ENCODE measurements around the gene LMNTD1. TPM values are rescaled to one million over a fixed set of nuclear protein-coding genes. Genes with fewer than 3 reads are reported as not detected.

The LMNTD1 gene
- total RNA-seq, 2 donors from 2014 or later: not detected

DNA sequence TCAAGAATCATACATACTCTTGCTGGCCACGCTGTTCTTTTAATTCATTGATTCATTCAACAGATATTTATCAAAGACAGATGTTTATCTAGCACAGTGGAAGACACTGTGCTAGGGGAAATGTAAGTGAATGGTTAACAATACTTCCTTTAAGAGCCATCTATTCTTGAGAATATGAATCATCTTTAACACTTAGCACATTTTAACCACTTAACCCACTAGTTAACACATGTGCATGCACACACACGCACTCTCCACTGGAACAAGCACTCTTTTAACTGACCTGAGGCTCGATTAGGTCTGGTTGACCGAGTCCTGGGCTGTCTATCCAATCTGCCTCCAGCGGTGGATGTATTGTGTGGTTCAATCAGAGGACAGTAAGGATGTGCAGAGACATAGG lies 34.6 kb downstream of the LMNTD1 start:
- Histone ChIP-seq H3K4me3 (no peak overlapping the region), H3K4me1 (ENCODE audit: control insufficient read depth in 1 of 2, low read depth in 2 of 2) (no peaks in the 10 kb centered on the region), H3K9me3 (no peaks in the 10 kb centered on the region), H3K36me3 (no peaks in the 10 kb centered on the region), H3K27me3 (replicated peaks; ENCODE audit: insufficient read depth) (no peaks in the 10 kb centered on the region), H3K27ac (no peak overlapping the region)
- DNase-seq (ENCODE audit: low spot score): no peak
- no peak for ATAC-seq (ENCODE audit: insufficient number of reproducible peaks, low FRiP score, low read depth)
- no peak for TF ChIP-seq CTCF (IDR thresholded peaks at IDR 0.05)

GRCh38 chr12:25504744-25505143 lies 48.3 kb downstream of the LMNTD1 start:
- Histone ChIP-seq H3K9me3 (no peaks in the 10 kb centered on the region), H3K4me1 (ENCODE audit: control insufficient read depth in 1 of 2, low read depth in 2 of 2) (no peaks in the 10 kb centered on the region), H3K4me3 (no peak overlapping the region), H3K27me3 (replicated peaks; ENCODE audit: insufficient read depth) (no peaks in the 10 kb centered on the region), H3K36me3 (no peaks in the 10 kb centered on the region), H3K27ac (no peak overlapping the region)
- DNase-seq (ENCODE audit: low spot score) (no peak), ATAC-seq (ENCODE audit: insufficient number of reproducible peaks, low FRiP score, low read depth) (no peak)
- no peak for TF ChIP-seq CTCF (IDR thresholded peaks at IDR 0.05)

DNA sequence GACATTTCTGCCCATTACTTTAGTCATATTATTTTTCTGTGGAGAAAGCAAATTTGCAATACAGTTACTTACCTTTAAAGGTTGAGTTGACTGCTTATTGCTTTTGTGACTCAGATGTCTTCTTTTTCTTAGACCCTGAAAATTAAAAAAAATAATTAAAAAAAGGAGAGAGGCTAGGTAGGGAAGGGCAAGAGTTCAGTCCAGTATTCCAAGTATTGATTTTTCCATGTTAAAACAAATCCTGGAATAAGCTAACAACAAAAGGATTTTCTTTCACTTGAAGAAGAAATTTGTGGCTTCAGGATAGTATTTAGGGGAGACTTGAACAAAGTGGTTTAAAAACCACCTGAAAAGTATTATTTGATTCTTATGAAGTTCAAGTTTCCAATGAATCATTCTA lies 49.4 kb downstream of the LMNTD1 start:
- Histone ChIP-seq H3K27me3 (replicated peaks; ENCODE audit: insufficient read depth) (no peaks in the 10 kb centered on the region), H3K4me1 (ENCODE audit: control insufficient read depth in 1 of 2, low read depth in 2 of 2) (no peaks in the 10 kb centered on the region), H3K9me3 (no peaks in the 10 kb centered on the region), H3K4me3 (no peak overlapping the region), H3K36me3 (no peaks in the 10 kb centered on the region), H3K27ac (no peak overlapping the region)
- ATAC-seq (ENCODE audit: insufficient number of reproducible peaks, low FRiP score, low read depth) (no peak), DNase-seq (ENCODE audit: low spot score) (no peak)
- TF ChIP-seq CTCF (IDR thresholded peaks at IDR 0.05): no peak

DNA sequence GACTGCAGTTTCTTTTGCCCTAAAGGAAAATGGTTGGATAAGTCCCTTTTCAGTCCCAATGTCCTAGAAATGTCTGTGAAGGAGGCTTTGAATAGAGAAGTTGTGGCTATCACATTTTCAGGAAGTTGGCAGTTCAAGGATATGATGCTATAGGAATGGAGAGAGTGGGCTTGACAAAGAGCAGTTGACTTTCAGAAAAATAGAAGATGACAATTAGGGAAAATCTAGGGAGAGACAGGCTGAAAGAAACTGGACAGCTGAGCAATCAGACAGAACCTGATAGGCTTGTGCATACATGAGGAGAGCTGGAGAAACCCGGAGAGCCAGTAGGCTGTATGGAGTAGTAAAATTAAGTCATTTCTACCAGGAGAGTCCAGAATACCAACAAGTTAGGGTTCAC lies 50.5 kb downstream of the LMNTD1 start:
- DNase-seq (ENCODE audit: low spot score) (no peak), ATAC-seq (ENCODE audit: insufficient number of reproducible peaks, low FRiP score, low read depth) (no peak)
- H3K4me3 ChIP-seq: no peak overlapping the region
- TF ChIP-seq CTCF (IDR thresholded peaks at IDR 0.05): no peak
- H3K9me3 ChIP-seq: no peaks in the 10 kb centered on the region
- no peaks in the 10 kb centered on the region for H3K36me3 ChIP-seq
- H3K27me3 ChIP-seq (replicated peaks; ENCODE audit: insufficient read depth): no peaks in the 10 kb centered on the region
- H3K27ac ChIP-seq: no peak overlapping the region
- H3K4me1 ChIP-seq (ENCODE audit: control insufficient read depth in 1 of 2, low read depth in 2 of 2): no peaks in the 10 kb centered on the region

DNA sequence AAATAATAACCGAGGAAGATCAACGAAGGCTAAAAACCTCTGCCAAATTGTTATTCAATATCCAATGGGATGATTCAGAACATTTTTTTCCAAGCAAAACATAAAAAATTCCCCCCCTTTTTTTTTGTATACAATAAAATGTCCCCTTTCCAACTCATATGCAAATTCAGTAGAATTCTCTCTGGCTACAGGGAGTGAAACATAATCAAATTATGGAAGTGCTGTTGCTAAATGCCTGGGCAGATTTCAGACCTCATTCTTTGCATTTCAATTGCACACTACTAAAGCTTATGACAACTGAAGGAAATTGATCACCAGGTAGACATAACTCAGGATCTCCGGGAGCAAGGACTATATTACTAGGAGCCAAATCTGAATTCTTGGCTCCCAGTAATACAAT lies 51.0 kb downstream of the LMNTD1 start:
- H3K4me3 ChIP-seq: no peak overlapping the region
- H3K27ac ChIP-seq: no peak overlapping the region
- TF ChIP-seq CTCF (IDR thresholded peaks at IDR 0.05): no peak
- no peaks in the 10 kb centered on the region for H3K4me1 ChIP-seq (ENCODE audit: control insufficient read depth in 1 of 2, low read depth in 2 of 2)
- ATAC-seq (ENCODE audit: insufficient number of reproducible peaks, low FRiP score, low read depth): no peak
- H3K9me3 ChIP-seq: no peaks in the 10 kb centered on the region
- no peaks in the 10 kb centered on the region for H3K27me3 ChIP-seq (replicated peaks; ENCODE audit: insufficient read depth)
- no peak for DNase-seq (ENCODE audit: low spot score)
- H3K36me3 ChIP-seq: no peaks in the 10 kb centered on the region

Data from thoracic aorta (tissue), 2 donors.